ENCODE results near the gene ADM2.
"Not testable (repeated sequence)": the region's sequence is repeated elsewhere in the genome, so short reads cannot be mapped to it uniquely, and the experiment has no call there.

Gene ADM2

GRCh38 chr22:50526834-50527801, 45.8 kb downstream of the ADM2 start:
- DNase-seq, result no peak

GRCh38 chr22:50527921-50528681, 46.8 kb downstream of the ADM2 start:
- no peak for DNase-seq

DNA sequence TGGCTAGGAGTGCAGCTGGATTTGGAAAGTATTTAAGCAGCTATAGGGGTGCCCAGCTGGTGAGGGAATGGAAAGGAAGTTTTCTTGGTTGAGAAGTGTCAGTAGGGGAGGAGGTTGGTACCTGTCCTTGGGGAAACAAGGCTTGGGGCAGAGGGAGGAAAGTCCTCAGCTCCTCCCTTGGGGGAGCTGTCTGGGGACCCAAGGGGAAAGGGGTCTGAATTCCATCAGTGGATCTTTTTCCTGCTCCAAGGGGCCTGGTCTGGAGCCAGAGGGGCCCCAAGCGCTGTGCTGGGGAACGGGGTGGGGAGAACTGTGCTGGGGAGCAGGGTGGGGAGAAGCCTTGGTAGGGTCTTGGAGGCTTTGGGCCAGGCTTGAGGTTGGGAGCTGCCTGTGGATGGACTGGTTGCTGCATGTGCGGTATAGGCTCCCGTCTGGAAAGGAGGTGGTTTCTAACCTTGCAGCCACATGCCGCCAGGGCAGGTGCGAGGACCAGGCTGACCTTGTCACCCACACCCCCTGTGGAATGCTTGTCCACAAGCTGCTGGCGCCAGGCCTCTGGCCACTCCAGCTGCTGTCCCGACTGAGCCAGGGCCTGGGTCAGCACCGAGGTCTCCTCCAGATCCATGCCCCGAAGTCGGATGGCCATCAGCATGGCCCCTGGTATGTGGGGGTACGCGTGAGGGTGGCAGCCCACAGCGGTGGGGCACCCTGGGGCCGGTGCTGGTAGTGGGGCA, 47.5 kb downstream of the ADM2 start:
- DNase-seq, result no peak

GRCh38 chr22:50529416-50529896, 48.1 kb downstream of the ADM2 start:
- DNase-seq, result no peak

- no peak for DNase-seq
Measured at GRCh38 chr22:50529897-50530579, 48.7 kb downstream of the ADM2 start, which contains the start of gene TYMP. Gene TYMP (minus strand): TSS chr22:50530012. CDS start chr22:50529709, 303 bp downstream.

GRCh38 chr22:50530580-50530876, 49.2 kb downstream of the ADM2 start:
- DNase-seq, result no peak

- no peak for DNase-seq
Measured at GRCh38 chr22:50530877-50531545, 49.7 kb downstream of the ADM2 start.

DNA sequence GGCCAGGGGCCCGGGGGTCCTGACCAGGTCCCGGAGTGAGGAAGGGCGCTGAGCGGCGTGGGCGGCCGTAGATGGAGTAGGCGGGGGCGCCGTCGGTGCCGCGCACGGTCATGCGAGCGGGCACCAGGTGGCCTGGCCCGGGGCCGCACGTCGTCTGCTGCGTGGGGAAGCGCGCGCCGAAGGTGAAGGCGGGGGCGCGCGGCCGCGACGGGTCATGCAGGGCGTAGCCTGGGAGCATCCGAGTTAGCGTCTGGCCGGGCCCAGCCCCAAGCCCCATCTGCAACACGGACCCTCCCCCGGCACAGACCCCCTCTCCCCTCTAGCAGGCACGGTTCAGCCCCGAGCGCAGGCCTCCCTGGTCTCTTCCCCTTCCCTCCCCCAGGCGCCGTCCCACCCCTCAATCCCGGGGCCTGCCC, 50.2 kb downstream of the ADM2 start:
- DNase-seq, result no peak

DNA sequence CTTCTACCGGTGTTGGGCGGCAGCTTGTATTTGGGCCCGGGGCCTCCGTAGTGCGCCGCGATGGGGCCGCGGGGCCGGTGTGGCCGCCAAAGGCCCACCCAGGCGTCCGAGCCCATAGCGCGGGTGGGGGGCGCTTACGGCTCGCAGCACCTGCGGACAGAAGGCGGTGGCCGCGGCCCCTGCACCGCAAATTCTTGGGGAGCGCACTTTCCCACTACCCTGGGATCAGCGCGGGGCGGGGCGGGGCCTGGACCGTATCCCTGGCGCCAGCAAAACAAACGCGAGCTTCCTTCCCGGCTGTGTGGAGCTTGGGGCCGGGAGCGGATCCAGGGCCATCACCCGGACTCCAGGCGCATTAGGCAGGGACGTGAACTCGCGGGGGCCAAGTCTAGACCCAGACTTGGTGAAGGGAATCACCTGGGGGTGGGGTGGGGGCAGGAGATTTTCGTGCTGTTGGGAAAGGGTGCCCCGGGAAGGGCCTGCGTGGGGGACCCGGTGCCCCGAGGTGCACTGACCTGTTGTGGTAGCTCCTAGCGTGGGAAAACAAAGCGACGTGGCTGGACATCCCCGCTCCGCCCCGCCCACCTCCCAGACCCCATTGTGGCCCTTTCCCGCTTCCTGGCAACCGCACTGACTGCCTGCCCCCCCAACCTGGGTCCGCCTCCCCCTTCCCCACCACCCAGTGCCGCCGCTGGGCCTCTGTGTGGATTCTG, 50.8 kb downstream of the ADM2 start:
- DNase-seq, result no peak

DNA sequence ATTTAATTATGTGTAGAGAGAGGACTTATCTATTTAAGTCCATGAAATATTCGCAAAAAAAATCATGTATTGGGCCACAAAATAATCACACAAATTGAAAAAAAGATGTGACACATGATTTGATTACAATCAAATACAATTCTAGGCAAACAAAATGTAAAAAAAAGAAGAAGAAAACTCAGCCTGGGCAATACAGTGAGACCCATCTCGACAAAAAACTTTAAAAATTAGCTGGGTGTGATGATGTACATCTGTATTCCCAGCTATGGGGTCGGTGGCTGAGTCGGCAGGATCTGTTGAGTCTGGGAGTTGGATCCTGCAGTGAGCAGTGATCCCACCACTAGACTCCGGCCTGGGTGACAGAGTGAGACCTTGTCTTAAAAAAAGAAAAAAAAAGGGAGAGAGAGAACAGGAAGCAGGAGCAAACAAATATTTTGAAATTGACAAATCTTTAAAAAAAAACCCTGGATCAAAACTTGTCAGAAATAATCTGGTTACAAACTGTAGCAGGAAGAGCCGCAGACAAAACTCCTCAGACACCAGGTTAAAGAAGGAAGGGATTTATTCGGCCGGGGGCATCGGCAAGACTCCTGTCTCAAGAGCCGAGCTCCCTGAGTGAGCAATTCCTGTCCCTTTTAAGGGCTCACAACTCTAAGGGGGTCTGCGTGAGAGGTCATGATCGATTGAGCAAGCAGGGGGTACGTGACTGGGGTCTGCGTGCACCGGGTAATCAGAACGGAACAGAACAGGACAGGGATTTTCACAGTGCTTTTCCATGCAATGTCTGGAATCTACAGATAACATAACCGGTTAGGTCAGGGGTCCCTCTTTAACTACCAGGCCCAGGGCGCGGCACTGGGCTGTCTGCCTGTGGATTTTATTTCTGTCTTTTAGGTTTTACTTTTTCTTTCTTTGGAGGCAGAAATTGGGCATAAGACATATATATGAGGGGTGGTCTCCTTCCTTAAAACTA, 51.8 kb downstream of the ADM2 start:
- no peak for DNase-seq

DNA sequence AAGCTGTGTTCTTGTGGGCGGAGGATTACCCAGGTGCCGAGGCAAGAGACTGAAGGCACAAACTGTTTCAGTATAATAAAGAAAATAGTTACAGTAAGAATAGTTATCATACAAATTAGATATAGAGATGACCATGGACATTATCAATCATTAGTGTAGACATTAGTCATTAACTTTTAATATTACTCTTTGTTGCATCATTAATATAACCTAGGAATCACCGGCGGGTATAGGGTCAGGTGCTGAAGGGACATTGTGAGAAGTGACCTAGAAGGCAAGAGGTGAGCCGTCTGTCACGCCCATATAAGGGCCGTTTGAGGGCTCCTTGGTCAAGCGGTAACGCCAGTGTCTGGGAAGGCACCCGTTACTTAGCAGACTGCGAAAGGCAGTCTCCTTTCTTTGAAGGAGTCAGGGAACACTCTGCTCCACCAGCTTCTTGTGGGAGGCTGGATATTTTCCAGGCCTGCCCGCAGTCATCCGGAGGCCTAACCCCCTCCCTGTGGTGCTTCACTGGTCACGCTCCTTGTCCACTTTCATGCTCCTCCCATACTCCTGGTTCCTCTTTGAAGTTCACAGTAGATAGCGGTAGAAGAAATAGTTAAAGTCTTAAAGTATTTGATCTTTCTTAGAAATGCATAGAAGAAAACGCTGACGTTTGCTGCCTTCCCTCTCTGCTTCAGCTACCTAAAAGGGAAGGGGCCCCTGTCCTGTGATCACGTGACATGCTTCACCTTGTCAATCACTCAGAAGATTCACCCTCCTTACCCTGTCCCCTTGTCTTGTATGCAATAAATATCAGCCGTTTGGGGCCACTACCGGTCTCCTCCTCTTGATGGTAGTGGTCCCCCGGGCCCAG, 52.7 kb downstream of the ADM2 start:
- not testable (repeated sequence) for DNase-seq

- DNase-seq, result no peak
Measured at GRCh38 chr22:50535113-50535512, 53.8 kb downstream of the ADM2 start.

Measured in 8988T (cell line).